Measurements from ENCODE around the gene UNC80.

DNA sequence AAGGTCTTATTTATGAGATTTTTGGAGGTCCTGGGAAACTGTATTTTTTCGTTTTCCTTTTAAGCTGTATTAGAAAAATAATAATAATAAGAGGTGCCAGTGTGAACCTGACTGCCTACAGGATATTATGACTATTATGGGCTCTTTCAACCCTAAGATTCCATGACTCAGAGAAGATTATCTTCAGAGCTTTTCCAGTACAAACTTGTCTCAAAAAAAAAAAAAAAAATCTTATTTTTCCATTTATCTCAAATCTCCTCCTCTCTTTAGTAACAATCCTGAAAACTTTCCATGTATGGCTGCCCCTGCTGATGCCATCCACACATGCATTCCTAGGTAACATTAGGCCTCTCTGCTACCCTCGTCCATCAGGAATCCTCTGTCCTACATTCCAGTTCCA lies 194.1 kb downstream of the UNC80 start:
- TF ChIP-seq, protein P1, sequence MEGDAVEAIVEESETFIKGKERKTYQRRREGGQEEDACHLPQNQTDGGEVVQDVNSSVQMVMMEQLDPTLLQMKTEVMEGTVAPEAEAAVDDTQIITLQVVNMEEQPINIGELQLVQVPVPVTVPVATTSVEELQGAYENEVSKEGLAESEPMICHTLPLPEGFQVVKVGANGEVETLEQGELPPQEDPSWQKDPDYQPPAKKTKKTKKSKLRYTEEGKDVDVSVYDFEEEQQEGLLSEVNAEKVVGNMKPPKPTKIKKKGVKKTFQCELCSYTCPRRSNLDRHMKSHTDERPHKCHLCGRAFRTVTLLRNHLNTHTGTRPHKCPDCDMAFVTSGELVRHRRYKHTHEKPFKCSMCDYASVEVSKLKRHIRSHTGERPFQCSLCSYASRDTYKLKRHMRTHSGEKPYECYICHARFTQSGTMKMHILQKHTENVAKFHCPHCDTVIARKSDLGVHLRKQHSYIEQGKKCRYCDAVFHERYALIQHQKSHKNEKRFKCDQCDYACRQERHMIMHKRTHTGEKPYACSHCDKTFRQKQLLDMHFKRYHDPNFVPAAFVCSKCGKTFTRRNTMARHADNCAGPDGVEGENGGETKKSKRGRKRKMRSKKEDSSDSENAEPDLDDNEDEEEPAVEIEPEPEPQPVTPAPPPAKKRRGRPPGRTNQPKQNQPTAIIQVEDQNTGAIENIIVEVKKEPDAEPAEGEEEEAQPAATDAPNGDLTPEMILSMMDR (IDR thresholded peaks at IDR 0.05) = no peak
- no peak for TF ChIP-seq POLR2A (IDR thresholded peaks at IDR 0.05)

Measured in Peyer's patch (tissue), 4 donors.